HG03108 (cell line): ENCODE data around the gene PAX5.
"Not testable (repeated sequence)": the region's sequence is repeated elsewhere in the genome, so short reads cannot be mapped to it uniquely, and the experiment has no call there.

Experiments
- ATAC-seq: cut with Tn5 transposase; IDR thresholded peaks from one replicate; pipeline ENCODE4 v1.9.1; 2021; ENCODE audit warnings: moderate library complexity; ENCODE audit not compliant: unreplicated experiment

PAX5 gene

GRCh38 chr9:37033682-37034304 is at the start of gene PAX5:
TSS of gene PAX5 (minus strand) at chr9:37034268. CDS start at chr9:37034031, 237 bp downstream.
- ATAC-seq, result no peak

- ATAC-seq, result no peak
These were observed 49.6 kb upstream of the PAX5 start for GRCh38 chr9:37083654-37084053.

- ATAC-seq, result no peak
These were observed 48.2 kb upstream of the PAX5 start for GRCh38 chr9:37082214-37082765.

DNA sequence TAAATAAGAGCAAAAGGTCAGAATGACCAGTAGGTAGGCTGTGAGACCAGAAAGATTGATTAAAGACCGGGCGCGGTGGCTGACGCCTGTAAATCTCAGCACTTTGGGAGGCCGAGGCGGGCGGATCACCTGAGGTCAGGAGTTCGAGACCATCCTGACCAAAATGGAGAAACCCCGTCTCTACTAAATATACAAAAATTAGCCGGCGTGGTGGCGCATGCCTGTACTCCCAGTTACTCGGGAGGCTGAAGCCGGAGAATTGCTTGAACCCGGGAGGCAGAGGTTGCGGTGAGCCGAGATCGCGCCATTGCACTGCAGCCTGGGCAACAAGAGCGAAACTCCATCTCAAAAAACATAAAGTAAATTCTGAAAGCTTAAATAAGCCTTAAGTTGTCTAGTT is 47.4 kb upstream of the PAX5 start:
- not testable (repeated sequence) for ATAC-seq

GRCh38 chr9:37080165-37080628 is 46.1 kb upstream of the PAX5 start:
- ATAC-seq, result not testable (repeated sequence)

DNA sequence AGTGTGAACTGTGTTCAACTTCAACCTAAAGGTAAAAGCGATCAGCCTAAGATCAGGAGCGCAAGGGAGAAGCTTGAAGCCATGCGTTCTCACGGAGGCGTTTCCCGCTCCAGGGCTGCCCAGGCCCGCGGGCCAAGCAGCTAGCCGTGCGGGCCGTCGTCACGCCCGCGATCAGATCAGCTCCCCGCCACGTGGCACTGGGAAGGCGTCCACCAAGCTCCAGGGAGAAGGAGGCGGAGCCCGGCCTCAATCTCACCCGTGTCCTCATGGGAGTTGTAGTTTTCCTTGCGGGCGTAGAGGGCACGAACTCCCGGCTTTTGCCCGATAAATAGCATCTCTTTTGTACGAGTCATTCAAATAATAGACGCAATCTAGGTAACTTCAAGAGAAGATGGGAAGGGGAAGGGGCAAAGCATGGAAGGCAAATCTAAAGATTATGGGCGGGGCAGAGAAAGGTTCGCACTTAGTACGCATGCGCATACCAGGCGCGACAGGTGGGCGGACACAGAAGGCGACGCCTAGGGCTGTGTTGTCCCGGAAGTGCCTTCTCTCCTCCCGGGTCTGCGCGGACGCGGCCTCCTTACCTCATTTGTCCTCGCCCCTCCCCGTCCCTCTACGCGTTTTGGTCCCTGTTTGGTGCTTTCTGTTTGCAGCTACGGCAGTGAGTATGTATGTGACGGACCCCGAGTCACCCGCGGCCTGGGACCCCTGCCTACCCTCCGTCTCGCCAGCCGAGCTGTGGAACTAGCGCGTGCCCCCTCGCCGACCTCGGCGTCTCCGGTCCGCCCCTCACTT is 45.5 kb upstream of the PAX5 start:
- ATAC-seq, result peak; percentile 81

GRCh38 chr9:37074790-37075189 is 40.7 kb upstream of the PAX5 start:
- peak; percentile 41 for ATAC-seq

GRCh38 chr9:37066139-37066725 is 32.2 kb upstream of the PAX5 start:
- peak; percentile 86 for ATAC-seq

DNA sequence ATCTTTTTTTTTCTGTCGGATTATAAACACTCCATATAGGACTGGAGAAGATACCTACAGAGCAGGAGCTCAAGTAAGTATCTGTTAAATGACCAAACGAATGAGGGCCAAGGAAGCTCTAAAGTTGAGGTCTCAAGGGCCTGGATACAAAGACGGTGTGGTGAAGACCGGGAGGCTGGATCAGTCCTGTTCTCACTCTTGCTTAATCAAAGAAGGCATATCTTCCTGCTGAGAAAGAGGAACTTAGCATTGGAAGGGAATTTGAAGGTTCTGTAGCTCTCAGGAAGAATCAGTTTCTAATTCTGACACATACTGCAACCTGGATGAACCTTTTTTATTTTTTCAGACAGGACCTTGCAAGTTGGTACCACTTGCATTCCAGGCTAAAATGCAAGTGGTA is 28.3 kb upstream of the PAX5 start:
- ATAC-seq, result no peak

GRCh38 chr9:37061768-37062167 is 27.7 kb upstream of the PAX5 start:
- ATAC-seq, result no peak

DNA sequence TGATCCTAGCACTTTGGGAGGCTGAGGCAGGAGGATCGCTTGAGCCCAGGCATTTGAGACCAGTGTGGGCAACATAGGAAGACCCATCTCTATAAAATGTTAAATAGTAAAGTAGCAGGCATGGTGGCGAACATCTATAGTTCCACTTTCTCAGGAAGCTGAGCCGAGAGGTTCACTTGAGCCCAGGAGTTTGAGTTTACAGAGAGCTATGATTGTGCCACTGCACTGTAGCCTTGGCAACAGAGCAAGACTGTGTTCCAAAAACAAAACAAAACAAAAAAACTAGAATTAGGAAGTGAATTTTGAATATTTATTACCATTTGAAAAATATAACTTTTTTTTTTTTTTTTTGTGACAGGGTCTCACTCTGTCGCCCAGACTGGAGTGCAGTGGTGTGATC is 26.8 kb upstream of the PAX5 start:
- no peak for ATAC-seq

- ATAC-seq, result no peak
These were observed 22.2 kb upstream of the PAX5 start for GRCh38 chr9:37056046-37056920.

- not testable (repeated sequence) for ATAC-seq
These were observed 20.3 kb upstream of the PAX5 start for GRCh38 chr9:37054363-37054720.

DNA sequence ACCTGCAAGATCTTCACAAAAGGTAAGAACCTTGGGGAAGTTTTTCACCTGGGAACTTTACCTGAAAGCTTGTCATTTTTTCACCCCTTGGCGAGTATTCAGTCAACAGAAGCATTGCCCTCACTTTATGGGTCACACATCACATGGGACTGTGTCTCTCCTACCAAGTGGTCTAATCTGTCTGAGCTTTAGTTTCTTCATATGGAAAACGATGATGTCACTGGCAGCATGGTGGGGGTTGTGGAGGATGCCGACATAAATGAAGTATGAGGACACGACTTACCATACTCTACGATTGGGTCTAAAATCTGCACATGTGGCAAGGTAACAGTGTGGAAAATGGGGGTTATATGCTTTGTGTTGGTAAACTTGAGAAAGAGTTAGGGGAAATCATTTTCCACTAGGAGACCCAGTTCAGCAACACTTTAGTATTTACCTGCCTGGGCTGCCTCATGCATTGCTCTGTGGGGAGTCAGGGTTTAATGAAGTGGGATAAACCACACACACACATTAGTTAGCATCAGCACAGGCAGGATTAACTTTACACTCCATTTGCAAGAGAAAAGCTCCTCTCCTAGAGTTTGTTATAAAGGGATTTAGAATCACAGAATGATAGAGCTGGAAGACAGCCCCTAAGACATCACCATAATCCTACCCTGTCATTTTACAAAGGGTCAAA is 19.8 kb upstream of the PAX5 start:
- ATAC-seq, result no peak

- ATAC-seq, result no peak
These were observed 12.6 kb upstream of the PAX5 start for GRCh38 chr9:37046683-37047082.

GRCh38 chr9:37042421-37042820 is 8.4 kb upstream of the PAX5 start:
- no peak for ATAC-seq

DNA sequence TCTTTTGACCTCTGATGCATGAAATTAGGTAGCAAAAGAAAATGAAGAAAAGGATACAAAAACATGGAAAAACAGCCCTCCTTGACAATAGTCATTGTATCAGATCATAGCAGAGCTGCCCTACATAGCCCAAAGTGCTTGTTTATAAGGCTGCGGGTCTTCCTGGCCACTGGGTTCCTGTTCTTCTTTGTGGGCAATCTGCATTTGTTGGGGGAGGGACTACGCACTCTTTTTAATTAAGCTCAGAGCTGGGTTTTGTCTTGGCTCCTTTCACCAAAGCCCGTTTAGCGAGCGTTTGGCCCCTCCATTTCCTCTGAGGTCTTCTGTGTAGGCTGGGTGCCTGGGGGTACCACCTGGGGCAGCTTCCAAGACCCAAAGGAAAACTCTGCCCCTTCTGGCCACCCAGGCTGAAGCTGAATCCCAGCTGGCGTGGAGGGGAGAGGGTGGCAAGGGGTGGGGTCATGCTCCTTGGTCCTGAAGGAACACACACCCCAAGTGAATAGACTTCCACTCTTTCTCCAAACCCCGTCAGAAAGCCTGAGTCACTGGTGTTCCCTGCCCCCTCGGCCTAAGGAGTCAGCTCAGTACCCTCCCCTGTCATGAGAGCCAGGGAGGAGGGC is 6.5 kb upstream of the PAX5 start:
- no peak for ATAC-seq

- ATAC-seq, result no peak
These were observed 4.9 kb upstream of the PAX5 start for GRCh38 chr9:37038943-37039464.

DNA sequence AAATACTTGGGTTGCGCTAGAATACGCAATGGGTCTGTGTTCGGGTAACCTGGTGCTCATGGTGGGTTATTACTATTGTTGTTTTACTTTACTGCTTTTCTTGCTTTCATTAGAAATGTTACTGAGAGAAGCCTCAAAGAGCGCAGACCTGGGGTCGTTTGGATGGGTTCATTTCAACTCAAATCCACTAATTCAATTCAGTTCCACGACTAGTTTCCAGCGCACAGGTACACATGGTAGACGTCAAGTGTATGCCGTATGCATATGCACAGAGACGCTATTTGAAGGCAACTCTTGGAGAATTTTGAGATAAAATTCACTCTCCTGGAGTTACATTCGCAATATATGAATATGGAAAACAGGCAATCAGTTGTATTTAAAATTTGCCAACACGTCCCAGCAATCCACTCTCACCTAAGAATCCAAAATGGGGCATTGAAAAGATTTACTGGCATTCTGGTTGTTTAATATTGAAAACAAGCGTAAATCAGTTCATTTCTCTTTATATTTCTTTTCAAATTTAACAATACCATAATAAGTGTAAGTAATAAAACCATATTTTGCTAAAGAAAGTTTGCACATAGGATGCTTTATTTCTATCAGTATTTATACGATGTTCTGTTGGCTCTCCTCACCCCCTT is 4.4 kb upstream of the PAX5 start:
- no peak for ATAC-seq
